ENCODE data around the gene MYOT. TPM values are rescaled to one million over a fixed set of nuclear protein-coding genes. Genes with fewer than 3 reads are reported as not detected.

MYOT gene
- total RNA-seq, 4 donors from 2014 or later, result 1.5 to 6.2 (median 2.4) TPM; not detected in 1

GRCh38 chr5:137828664-137829063, 39.0 kb upstream of the MYOT start:
- no peak for TF ChIP-seq CTCF (IDR thresholded peaks at IDR 0.05; ENCODE audit: low read depth)

- TF ChIP-seq CTCF (IDR thresholded peaks at IDR 0.05; ENCODE audit: low read depth), result no peak
These were observed 36.6 kb upstream of the MYOT start for GRCh38 chr5:137831105-137831504.

- no peak for TF ChIP-seq CTCF (IDR thresholded peaks at IDR 0.05; ENCODE audit: low read depth)
These were observed 36.1 kb upstream of the MYOT start for GRCh38 chr5:137831526-137831925.

GRCh38 chr5:137832416-137832815, 35.2 kb upstream of the MYOT start:
- no peak for TF ChIP-seq CTCF (IDR thresholded peaks at IDR 0.05; ENCODE audit: low read depth)

GRCh38 chr5:137833463-137833862, 34.2 kb upstream of the MYOT start:
- TF ChIP-seq CTCF (IDR thresholded peaks at IDR 0.05; ENCODE audit: low read depth), result no peak

- TF ChIP-seq CTCF (IDR thresholded peaks at IDR 0.05; ENCODE audit: low read depth), result no peak
These were observed 33.1 kb upstream of the MYOT start for GRCh38 chr5:137834498-137835049.

GRCh38 chr5:137836298-137836697, 31.4 kb upstream of the MYOT start:
- TF ChIP-seq CTCF (IDR thresholded peaks at IDR 0.05; ENCODE audit: low read depth), result no peak

Measured in subcutaneous adipose tissue (tissue), 4 donors.